OCI-LY1 (cell line): Measurements from ENCODE around the gene THAP2.

Source experiments
- H2AFZ ChIP-seq: fragments of 200-600 bp; sonication (generic), shearing (Covaris generic); 2 replicates; pipeline ENCODE4 v1.6.0; 2014; ENCODE audit warnings: antibody characterized with exemption, mild to moderate bottlenecking, low read length
- H3F3A ChIP-seq: fragments of 200-600 bp; sonication (generic), shearing (Covaris generic); 2 replicates; pipeline ENCODE4 v1.6.0; 2014; ENCODE audit warnings: mild to moderate bottlenecking, antibody characterized with exemption, low read length, moderate library complexity; ENCODE audit not compliant: insufficient read depth
- H3K27ac ChIP-seq: fragments of 200-600 bp; sonication (generic); 2 replicates; pipeline ENCODE4 v1.5.1; 2014; ENCODE audit warnings: low read length, mixed run types, mild to moderate bottlenecking, low read depth; ENCODE audit not compliant: poor library complexity, severe bottlenecking
- H3K27me3 ChIP-seq: fragments of 200-600 bp; sonication (generic); 2 replicates; pipeline ENCODE4 v1.6.0; 2014; ENCODE audit warnings: antibody characterized with exemption, mild to moderate bottlenecking, low read length, moderate library complexity; ENCODE audit not compliant: insufficient read depth
- H3K36me3 ChIP-seq: fragments of 200-600 bp; sonication (generic); 2 replicates; pipeline ENCODE4 v1.6.1; 2014; ENCODE audit warnings: mild to moderate bottlenecking, antibody characterized with exemption, low read length, moderate library complexity, mixed read lengths; ENCODE audit not compliant: insufficient read depth
- H3K4me1 ChIP-seq: fragments of 200-600 bp; sonication (generic); 2 replicates; pipeline ENCODE4 v1.5.1; 2014; ENCODE audit warnings: mild to moderate bottlenecking, low read length, moderate library complexity; ENCODE audit not compliant: insufficient read depth, severe bottlenecking
- H3K4me2 ChIP-seq: fragments of 200-600 bp; sonication (generic), shearing (Covaris generic); 2 replicates; pipeline ENCODE4 v1.6.1; 2014; ENCODE audit warnings: low read length
- H3K4me3 ChIP-seq: fragments of 200-600 bp; sonication (generic); 2 replicates; pipeline ENCODE4 v1.5.1; 2014; ENCODE audit warnings: low read length, low read depth, mild to moderate bottlenecking, mixed read lengths; ENCODE audit not compliant: poor library complexity, severe bottlenecking
- H3K79me2 ChIP-seq: fragments of 200-600 bp; shearing (Covaris generic); 2 replicates; pipeline ENCODE4 v1.6.1; 2016; ENCODE audit warnings: mixed run types, low read length, mixed read lengths; ENCODE audit not compliant: insufficient read depth
- H3K9ac ChIP-seq: fragments of 200-600 bp; sonication (generic), shearing (Covaris generic); 2 replicates; pipeline ENCODE4 v1.6.1; 2014; ENCODE audit warnings: mild to moderate bottlenecking, low read length, mixed read lengths
- H3K9me2 ChIP-seq: fragments of 200-600 bp; sonication (generic), shearing (Covaris generic); 2 replicates; pipeline ENCODE4 v1.6.1; 2014; ENCODE audit warnings: low read depth, mild to moderate bottlenecking, low read length, mixed read lengths
- H3K9me3 ChIP-seq: fragments of 200-600 bp; shearing (Covaris generic); 2 replicates; pipeline ENCODE4 v1.6.1; 2014; ENCODE audit warnings: low read length, mixed read lengths
- H4K20me1 ChIP-seq: fragments of 200-600 bp; sonication (generic), shearing (Covaris generic); 2 replicates; pipeline ENCODE4 v1.6.0; 2016; ENCODE audit warnings: mild to moderate bottlenecking, low read length; ENCODE audit not compliant: insufficient read depth
- CTCF ChIP-seq: fragments of 200-600 bp; sonication (generic), shearing (Covaris generic); IDR thresholded peaks from 2 replicates; pipeline ENCODE4 v1.5.1; 2017; ENCODE audit warnings: mild to moderate bottlenecking, antibody characterized with exemption, low read length, moderate library complexity, mixed read lengths
- EZH2 ChIP-seq: fragments of 200-600 bp; sonication (generic), shearing (Covaris generic); IDR thresholded peaks from 2 replicates; pipeline ENCODE4 v1.8.0; 2017; ENCODE audit warnings: borderline replicate concordance, mixed run types, mild to moderate bottlenecking, antibody characterized with exemption, low read length, moderate library complexity, mixed read lengths

THAP2 gene

GRCh38 chr12:71727958-71728357, 63.9 kb downstream of the THAP2 start:
- H2AFZ ChIP-seq = no peak overlapping the region
- no peak overlapping the region for H3K9ac ChIP-seq

More at GRCh38 chr12:71727958-71728357, 63.9 kb downstream of the THAP2 start:
- no peak for TF ChIP-seq EZH2
- no peak for TF ChIP-seq CTCF
- H3K9me2 ChIP-seq = no peaks in the 10 kb centered on the region
- H3K36me3 ChIP-seq = no peaks in the 10 kb centered on the region
- H4K20me1 ChIP-seq = no peaks in the 10 kb centered on the region
- no peak overlapping the region for H3K4me2 ChIP-seq
- H3K9me3 ChIP-seq = no peaks in the 10 kb centered on the region
- no peaks in the 10 kb centered on the region for H3K79me2 ChIP-seq
- peaks cover 12% of the 10 kb centered on the region for H3K4me1 ChIP-seq
- no peak overlapping the region for H3K27ac ChIP-seq
- H3K27me3 ChIP-seq = no peaks in the 10 kb centered on the region
- no peaks in the 10 kb centered on the region for H3F3A ChIP-seq
- no peak overlapping the region for H3K4me3 ChIP-seq
